ENCODE measurements around the gene RNF10.

DNA sequence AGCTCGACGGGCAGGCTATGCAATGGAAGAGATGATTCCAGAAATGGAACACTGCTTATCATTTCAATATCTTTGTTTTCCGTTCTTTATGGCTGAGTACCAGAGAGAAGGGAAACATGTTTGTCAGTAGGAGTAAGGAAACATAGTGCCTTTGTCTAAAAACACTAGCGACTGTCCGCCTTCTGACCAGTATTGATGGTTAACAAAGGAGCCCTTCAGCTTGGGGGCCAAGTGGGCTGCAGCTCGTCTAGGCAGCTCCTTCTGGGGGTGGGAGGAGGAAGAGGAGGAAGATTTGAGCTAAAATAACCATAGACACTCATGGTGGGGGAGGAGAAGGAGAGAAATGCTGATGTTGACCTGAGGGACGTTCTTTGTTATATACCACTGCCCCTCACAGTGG is 20.2 kb upstream of the RNF10 start:
- TF ChIP-seq, protein P1, sequence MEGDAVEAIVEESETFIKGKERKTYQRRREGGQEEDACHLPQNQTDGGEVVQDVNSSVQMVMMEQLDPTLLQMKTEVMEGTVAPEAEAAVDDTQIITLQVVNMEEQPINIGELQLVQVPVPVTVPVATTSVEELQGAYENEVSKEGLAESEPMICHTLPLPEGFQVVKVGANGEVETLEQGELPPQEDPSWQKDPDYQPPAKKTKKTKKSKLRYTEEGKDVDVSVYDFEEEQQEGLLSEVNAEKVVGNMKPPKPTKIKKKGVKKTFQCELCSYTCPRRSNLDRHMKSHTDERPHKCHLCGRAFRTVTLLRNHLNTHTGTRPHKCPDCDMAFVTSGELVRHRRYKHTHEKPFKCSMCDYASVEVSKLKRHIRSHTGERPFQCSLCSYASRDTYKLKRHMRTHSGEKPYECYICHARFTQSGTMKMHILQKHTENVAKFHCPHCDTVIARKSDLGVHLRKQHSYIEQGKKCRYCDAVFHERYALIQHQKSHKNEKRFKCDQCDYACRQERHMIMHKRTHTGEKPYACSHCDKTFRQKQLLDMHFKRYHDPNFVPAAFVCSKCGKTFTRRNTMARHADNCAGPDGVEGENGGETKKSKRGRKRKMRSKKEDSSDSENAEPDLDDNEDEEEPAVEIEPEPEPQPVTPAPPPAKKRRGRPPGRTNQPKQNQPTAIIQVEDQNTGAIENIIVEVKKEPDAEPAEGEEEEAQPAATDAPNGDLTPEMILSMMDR (IDR thresholded peaks at IDR 0.05; ENCODE audit: insufficient read depth, low read depth, low read length) = no peak
- TF ChIP-seq EZH2 (IDR thresholded peaks at IDR 0.05; ENCODE audit: insufficient read depth, low read length) = no peak
